Left lung (tissue), 10 donors: ENCODE measurements around the gene SIRT2. TPM values are rescaled to one million over a fixed set of nuclear protein-coding genes. Genes with fewer than 3 reads are reported as not detected.
"Not testable (repeated sequence)": the region's sequence is repeated elsewhere in the genome, so short reads cannot be mapped to it uniquely, and the experiment has no call there.

ENCODE experiments used
- ATAC-seq: fragments of 200-7000 bp; cut with Tn5 transposase; one replicate; pipeline ENCODE4 v1.9.1; 2020; ENCODE audit warnings: moderate library complexity
- DNase-seq, 4 donors: peaks; one replicate each; pipeline ENCODE4 v3.0.0-alpha.2; 2013 to 2020
- H3K27ac ChIP-seq, 2 donors: fragments of 200-600 bp; sonication (generic) in 1 of 2; one replicate each; pipeline versions ENCODE4 v1.5.0 to v1.8.0; 2020 to 2021
- H3K27me3 ChIP-seq, 2 donors: fragments of 200-600 bp; sonication (generic) in 1 of 2; one replicate each; pipeline versions ENCODE4 v1.5.0 to v1.8.0; 2020 to 2021
- H3K36me3 ChIP-seq, 2 donors: fragments of 200-600 bp; sonication (generic) in 1 of 2; one replicate each; pipeline versions ENCODE4 v1.5.0 to v1.8.0; 2020 to 2021
- H3K4me1 ChIP-seq, 2 donors: fragments of 200-600 bp; one replicate each; pipeline ENCODE4 v1.8.0; 2021
- H3K4me3 ChIP-seq, 2 donors: fragments of 200-600 bp; sonication (generic) in 1 of 2; one replicate each; pipeline versions ENCODE4 v1.5.0 to v1.8.0; 2020 to 2021; ENCODE audit warnings: mild to moderate bottlenecking in 1 of 2
- H3K9me3 ChIP-seq, 2 donors: fragments of 200-600 bp; sonication (generic) in 1 of 2; one replicate each; pipeline versions ENCODE4 v1.5.0 to v1.8.0; 2020 to 2021
- intact Hi-C, 2 donors: fragments of 100-400 bp; cut with DNase I; formaldehyde crosslinking; loops; one replicate each; pipeline versions ENCODE4 v1.11.2 to v1.14.2; 2022
- polyA plus RNA-seq, 6 donors: library from polyadenylated mRNA; unstranded; fragments of 120-200 nt; gene quantifications; one replicate each; pipeline ENCODE4 v1.2.1, GENCODE V29; 2013; ENCODE audit not compliant: insufficient read length in 6 of 6
- total RNA-seq, 2 donors: library from RNA; stranded (reverse); fragmentation: NEBNext Ultra II Directional; extraction: Animal tissue kit (Norgen Biotek cat#: 25700); gene quantifications; one replicate each; pipeline ENCODE4 v1.2.1, GENCODE V29; 2021
- TF ChIP-seq, protein P1 (sequence below), 2 donors: fragments of 200-600 bp; sonication (generic) in 1 of 2; IDR thresholded peaks; one replicate each; pipeline versions ENCODE4 v1.5.0 to v1.8.0; 2021; ENCODE audit warnings: antibody characterized with exemption in 2 of 2
- donor health status: DM: no; HTN: yes; CAD: no.
- donor health status: DM: no; HTN: no; CAD: no.

The SIRT2 gene
- total and polyA plus RNA-seq, 8 donors = 49.2 to 56.1 (median 52.6) TPM

- H3K4me1 ChIP-seq = peaks cover 7 to 47% of the 10 kb centered on the region in 2 donors
- intact Hi-C loops = no loop called here
These were observed 66.4 kb downstream of the SIRT2 start for GRCh38 chr19:38833092-38833425.

DNA sequence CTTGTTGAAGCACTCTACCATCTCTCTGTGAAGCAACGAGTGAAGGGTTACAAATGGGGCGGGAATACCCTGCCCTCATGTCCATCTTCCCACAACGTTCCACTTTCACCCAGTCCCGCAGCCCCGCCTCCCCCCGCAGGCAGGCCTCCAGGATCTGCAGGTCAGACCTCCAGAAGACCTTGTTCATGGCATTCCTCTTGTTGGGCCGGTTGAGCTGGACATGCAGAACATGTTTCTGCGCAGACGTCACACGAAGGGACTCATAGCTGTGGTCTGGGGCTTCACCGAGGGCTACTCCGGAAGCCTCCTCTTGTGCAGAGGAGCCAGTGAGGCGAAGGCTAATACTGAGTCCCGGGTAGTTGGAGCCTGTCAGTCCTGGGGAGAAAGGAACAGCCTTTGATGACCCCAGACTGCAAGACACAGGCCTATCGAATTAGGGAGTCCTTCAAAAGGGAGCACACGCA is 68.2 kb downstream of the SIRT2 start:
- TF ChIP-seq, protein P1, sequence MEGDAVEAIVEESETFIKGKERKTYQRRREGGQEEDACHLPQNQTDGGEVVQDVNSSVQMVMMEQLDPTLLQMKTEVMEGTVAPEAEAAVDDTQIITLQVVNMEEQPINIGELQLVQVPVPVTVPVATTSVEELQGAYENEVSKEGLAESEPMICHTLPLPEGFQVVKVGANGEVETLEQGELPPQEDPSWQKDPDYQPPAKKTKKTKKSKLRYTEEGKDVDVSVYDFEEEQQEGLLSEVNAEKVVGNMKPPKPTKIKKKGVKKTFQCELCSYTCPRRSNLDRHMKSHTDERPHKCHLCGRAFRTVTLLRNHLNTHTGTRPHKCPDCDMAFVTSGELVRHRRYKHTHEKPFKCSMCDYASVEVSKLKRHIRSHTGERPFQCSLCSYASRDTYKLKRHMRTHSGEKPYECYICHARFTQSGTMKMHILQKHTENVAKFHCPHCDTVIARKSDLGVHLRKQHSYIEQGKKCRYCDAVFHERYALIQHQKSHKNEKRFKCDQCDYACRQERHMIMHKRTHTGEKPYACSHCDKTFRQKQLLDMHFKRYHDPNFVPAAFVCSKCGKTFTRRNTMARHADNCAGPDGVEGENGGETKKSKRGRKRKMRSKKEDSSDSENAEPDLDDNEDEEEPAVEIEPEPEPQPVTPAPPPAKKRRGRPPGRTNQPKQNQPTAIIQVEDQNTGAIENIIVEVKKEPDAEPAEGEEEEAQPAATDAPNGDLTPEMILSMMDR (IDR thresholded peaks at IDR 0.05) = no peak
- Histone ChIP-seq H3K4me3 (peak overlapping the region; percentile 59 to 80), H3K4me1 (peaks cover 7 to 50% of the 10 kb centered on the region in 2 donors), H3K9me3 (no peaks in the 10 kb centered on the region), H3K36me3 (peaks cover 0 to 46% of the 10 kb centered on the region in 2 donors), H3K27me3 (no peaks in the 10 kb centered on the region), H3K27ac (peak overlapping the region; percentile 88 to 90)
- intact Hi-C loops = no loop called here
- ATAC-seq (peak; percentile 77), DNase-seq (peak in 3 of 4 donors; percentile 71 to 92 (median 86))

More at GRCh38 chr19:38833092-38833425, 66.4 kb downstream of the SIRT2 start:
- no peak overlapping the region for H3K4me3 ChIP-seq
- H3K27me3 ChIP-seq = no peaks in the 10 kb centered on the region
- DNase-seq = peak in 1 of 4 donors; percentile 29
- peak overlapping the region; percentile 17 to 90 for H3K27ac ChIP-seq
- TF ChIP-seq, protein P1 (IDR thresholded peaks at IDR 0.05) = no peak
- no peaks in the 10 kb centered on the region for H3K9me3 ChIP-seq
- no peak for ATAC-seq
- H3K36me3 ChIP-seq = peaks cover 2 to 55% of the 10 kb centered on the region in 2 donors

DNA sequence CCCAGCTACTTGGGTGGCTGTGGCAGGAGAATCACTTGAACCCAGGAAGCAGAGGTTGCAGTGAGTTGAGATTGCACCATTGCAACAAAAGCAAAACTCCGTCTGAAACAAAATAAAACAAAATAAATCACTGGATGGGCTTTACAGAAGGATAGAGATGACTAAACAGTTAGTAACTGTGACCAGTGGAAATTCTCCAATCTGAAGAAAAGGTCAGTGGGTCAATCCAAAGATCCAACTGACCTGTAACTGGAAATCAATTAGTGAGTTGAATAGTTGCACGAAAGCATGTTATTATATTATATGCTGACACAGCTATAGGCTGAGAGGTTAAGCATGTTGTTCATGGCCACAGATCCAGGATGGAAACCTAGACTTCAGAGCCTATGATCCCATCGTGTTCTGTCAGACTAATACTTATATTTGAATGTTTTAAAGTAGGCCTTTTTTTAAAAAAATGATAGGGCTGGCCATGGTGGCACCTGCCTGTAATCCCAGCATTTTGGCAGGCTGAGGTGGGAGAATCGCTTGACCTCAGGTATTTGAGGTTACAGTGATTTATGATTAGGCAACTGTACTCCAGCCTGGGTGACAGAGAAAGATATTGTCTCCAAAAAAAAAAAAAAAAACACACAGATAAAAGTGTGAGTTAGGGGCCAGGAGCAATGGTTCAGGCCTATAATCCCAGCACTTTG is 69.2 kb downstream of the SIRT2 start:
- Histone ChIP-seq H3K27me3 (no peaks in the 10 kb centered on the region), H3K4me3 (peak overlapping the region in 1 of 2 donors; percentile 80), H3K27ac (peak overlapping the region in 1 of 2 donors; percentile 8), H3K36me3 (peaks cover 0 to 44% of the 10 kb centered on the region in 2 donors), H3K4me1 (peaks cover 7 to 50% of the 10 kb centered on the region in 2 donors), H3K9me3 (no peaks in the 10 kb centered on the region)
- ATAC-seq (no peak), DNase-seq (no peak)
- TF ChIP-seq, protein P1 (IDR thresholded peaks at IDR 0.05) = no peak
- intact Hi-C loops = no loop called here

DNA sequence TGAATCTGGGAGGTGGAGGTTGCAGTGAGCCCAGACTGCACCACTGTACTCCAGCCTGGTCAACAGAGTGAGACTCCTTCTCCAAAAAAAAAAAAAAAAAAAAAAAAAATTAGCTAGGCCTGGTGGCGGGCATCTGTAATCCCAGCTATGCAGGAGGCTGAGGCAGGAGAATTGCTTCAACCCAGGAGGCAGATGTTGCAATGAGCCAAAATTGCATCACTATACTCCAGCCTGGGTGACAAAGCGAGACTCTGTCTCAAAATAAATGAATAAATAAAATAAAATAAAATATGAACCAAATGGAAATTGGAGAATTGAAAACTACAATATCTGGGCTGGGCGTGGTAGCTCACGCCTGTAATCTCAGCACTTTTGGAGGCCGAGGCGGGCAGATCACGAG is 70.2 kb downstream of the SIRT2 start:
- Histone ChIP-seq H3K27ac (peak overlapping the region in 1 of 2 donors; percentile 8), H3K36me3 (peaks cover 0 to 38% of the 10 kb centered on the region in 2 donors), H3K4me1 (peaks cover 7 to 50% of the 10 kb centered on the region in 2 donors)
- ATAC-seq, intact Hi-C loops, H3K4me3 ChIP-seq, H3K27me3 ChIP-seq, DNase-seq, H3K9me3 ChIP-seq: not testable (repeated sequence)

Other genes with a start within 250 kb of the SIRT2 start
- 1 to 10 TPM; 1.7 to 4.5 TPM for gene CAPN12, start 155.1 kb downstream of the SIRT2 start, total RNA-seq
- 1 to 10 TPM; 1.6 to 4.9 (median 4.8) TPM for gene CAPN12, start 155.1 kb downstream of the SIRT2 start, polyA plus RNA-seq
- gene LGALS7, start 126.1 kb downstream of the SIRT2 start, total RNA-seq = 1 to 10 TPM in 1 of 2 donors, not detected in 1; 1.4 TPM
- under 1 TPM in 1 of 6 donors, not detected in 5; 0.58 TPM for gene LGALS7, start 126.1 kb downstream of the SIRT2 start, polyA plus RNA-seq
- not detected for gene LGALS7B, start 110.4 kb downstream of the SIRT2 start, total RNA-seq
- 1 to 10 TPM in 4 of 6 donors, under 1 TPM in 2; 0.49 to 2.0 (median 1.4) TPM for gene LGALS7B, start 110.4 kb downstream of the SIRT2 start, polyA plus RNA-seq
- gene LGALS4, start 86.7 kb downstream of the SIRT2 start, total RNA-seq = 1 to 10 TPM in 1 of 2 donors, under 1 TPM in 1; 0.64 to 1.5 TPM
- gene LGALS4, start 86.7 kb downstream of the SIRT2 start, polyA plus RNA-seq = 1 to 10 TPM; 1.0 to 3.4 (median 1.9) TPM
- 100 to 1,000 TPM; 154 to 185 TPM for gene ECH1, start 67.8 kb downstream of the SIRT2 start, total RNA-seq
- gene ECH1, start 67.8 kb downstream of the SIRT2 start, polyA plus RNA-seq = 100 to 1,000 TPM; 108 to 134 (median 116) TPM
- 100 to 1,000 TPM; 252 to 321 TPM for gene HNRNPL, start 49.6 kb downstream of the SIRT2 start, total RNA-seq
- 100 to 1,000 TPM; 384 to 470 (median 450) TPM for gene HNRNPL, start 49.6 kb downstream of the SIRT2 start, polyA plus RNA-seq
- 10 to 100 TPM in 1 of 2 donors, 1 to 10 TPM in 1; 8.6 to 10.8 TPM for gene RINL, start 21.3 kb downstream of the SIRT2 start, total RNA-seq
- gene RINL, start 21.3 kb downstream of the SIRT2 start, polyA plus RNA-seq = 10 to 100 TPM in 1 of 6 donors, 1 to 10 TPM in 5; 7.2 to 12.0 (median 8.0) TPM
- 10 to 100 TPM; 19.7 to 34.2 TPM for gene NFKBIB, start 351 bp upstream of the SIRT2 start, total RNA-seq
- 1 to 10 TPM; 5.1 to 8.2 (median 6.3) TPM for gene NFKBIB, start 351 bp upstream of the SIRT2 start, polyA plus RNA-seq
- not detected for gene CCER2, start 12.6 kb upstream of the SIRT2 start, total RNA-seq
- gene CCER2, start 12.6 kb upstream of the SIRT2 start, polyA plus RNA-seq = under 1 TPM; 0.25 to 0.87 (median 0.67) TPM
- 10 to 100 TPM; 15.4 to 24.3 TPM for gene SARS2, start 31.1 kb upstream of the SIRT2 start, total RNA-seq
- 10 to 100 TPM; 32.6 to 43.8 (median 37.1) TPM for gene SARS2, start 31.1 kb upstream of the SIRT2 start, polyA plus RNA-seq
- gene MRPS12, start 31.3 kb upstream of the SIRT2 start, total RNA-seq = 10 to 100 TPM; 26.6 to 39.8 TPM
- 10 to 100 TPM; 11.8 to 18.3 (median 15.4) TPM for gene MRPS12, start 31.3 kb upstream of the SIRT2 start, polyA plus RNA-seq
- 10 to 100 TPM in 1 of 2 donors, 1 to 10 TPM in 1; 7.1 to 10.4 TPM for gene FBXO17, start 76.1 kb upstream of the SIRT2 start, total RNA-seq
- gene FBXO17, start 76.1 kb upstream of the SIRT2 start, polyA plus RNA-seq = 10 to 100 TPM; 40.0 to 50.3 (median 44.8) TPM
- 10 to 100 TPM; 11.4 to 11.9 TPM for gene FBXO27, start 132.9 kb upstream of the SIRT2 start, total RNA-seq
- gene FBXO27, start 132.9 kb upstream of the SIRT2 start, polyA plus RNA-seq = 1 to 10 TPM; 3.3 to 4.7 (median 3.7) TPM
- gene ACP7, start 184.8 kb upstream of the SIRT2 start, total RNA-seq = not detected
- gene ACP7, start 184.8 kb upstream of the SIRT2 start, polyA plus RNA-seq = under 1 TPM; 0.13 to 0.23 (median 0.18) TPM
- gene PAK4, start 226.2 kb upstream of the SIRT2 start, total RNA-seq = 10 to 100 TPM; 43.9 to 46.0 TPM
- 10 to 100 TPM; 40.9 to 62.3 (median 54.3) TPM for gene PAK4, start 226.2 kb upstream of the SIRT2 start, polyA plus RNA-seq